Measurements from ENCODE around the gene PRICKLE2. TPM values are rescaled to one million over a fixed set of nuclear protein-coding genes. Genes with fewer than 3 reads are reported as not detected.

PRICKLE2 gene
- total RNA-seq, 1 experiment from 2014 or later, result 5.6 TPM

- TF ChIP-seq FOXK1 (CRISPR knock-in tag; IDR thresholded peaks at IDR 0.05) (no peak), ZNF317 (CRISPR knock-in tag; IDR thresholded peaks at IDR 0.05; ENCODE audit: borderline replicate concordance, low read depth) (no peak), ZNF232 (CRISPR knock-in tag; IDR thresholded peaks at IDR 0.05) (no peak)
Measured at GRCh38 chr3:64073158-64073761, 152.0 kb downstream of the PRICKLE2 start (continued).

- no peaks in the 10 kb centered on the region; the same call in 1 of the 2 replicates for H3K27me3 Mint-ChIP-seq (ENCODE audit: low read depth)
- no peaks in the 10 kb centered on the region for H3K36me3 Mint-ChIP-seq
- no peak for DNase-seq (ENCODE audit: low spot score)
- no peaks in the 10 kb centered on the region for H3K9me3 Mint-ChIP-seq
- no peaks in the 10 kb centered on the region for H3K4me1 Mint-ChIP-seq
- no peak for ATAC-seq
- no peak overlapping the region for H3K4me3 Mint-ChIP-seq
- TF ChIP-seq CTCF (IDR thresholded peaks at IDR 0.05) (no peak), KAT7 (CRISPR knock-in tag; IDR thresholded peaks at IDR 0.05; ENCODE audit: borderline replicate concordance) (no peak), ZNF138 (CRISPR knock-in tag; conservative IDR thresholded peaks at IDR 0.05) (no peak), ZSCAN18 (CRISPR knock-in tag; IDR thresholded peaks at IDR 0.05) (no peak), EMX1 (CRISPR knock-in tag; IDR thresholded peaks at IDR 0.05) (no peak), CREM (CRISPR knock-in tag; IDR thresholded peaks at IDR 0.05) (no peak), SP1 (CRISPR knock-in tag; conservative IDR thresholded peaks at IDR 0.05) (no peak), GRHL2 (CRISPR knock-in tag; IDR thresholded peaks at IDR 0.05; ENCODE audit: insufficient replicate concordance, severe bottlenecking) (no peak), SMAD3 (CRISPR knock-in tag; IDR thresholded peaks at IDR 0.05; ENCODE audit: borderline replicate concordance) (no peak), ZNF232 (CRISPR knock-in tag; IDR thresholded peaks at IDR 0.05) (no peak), ZNF532 (CRISPR knock-in tag; IDR thresholded peaks at IDR 0.05; ENCODE audit: borderline replicate concordance) (no peak), ZNF423 (CRISPR knock-in tag; IDR thresholded peaks at IDR 0.05) (no peak), ATF2 (CRISPR knock-in tag; IDR thresholded peaks at IDR 0.05; ENCODE audit: borderline replicate concordance, low read depth) (no peak), HMGXB4 (CRISPR knock-in tag; IDR thresholded peaks at IDR 0.05) (no peak), ZNF219 (CRISPR knock-in tag; IDR thresholded peaks at IDR 0.05; ENCODE audit: borderline replicate concordance) (no peak)
- ChIA-PET POLR2A (no interaction called here), CTCF (no interaction called here)
- H3K27ac Mint-ChIP-seq, result no peak overlapping the region
Measured at GRCh38 chr3:64072126-64072525, 153.1 kb downstream of the PRICKLE2 start.
